Cardiac septum (tissue), 1 donor: ENCODE results near the gene CUX1. TPM values are rescaled to one million over a fixed set of nuclear protein-coding genes. Genes with fewer than 3 reads are reported as not detected.

Experiments
- DNase-seq: peaks from one replicate; pipeline ENCODE4 v3.0.0-alpha.2; 2020; ENCODE audit warnings: low spot score
- intact Hi-C: fragments of 100-400 bp; cut with DNase I; formaldehyde crosslinking; loops from one replicate; pipeline ENCODE4 v1.14.0; 2022
- total RNA-seq: library from RNA; stranded (reverse); fragmentation: NEBNext Ultra II Directional; extraction: Animal tissue kit (Norgen Biotek cat#: 25700); gene quantifications from one replicate; pipeline ENCODE4 v1.2.1, GENCODE V29; 2021
- donor health status: DM: no; HTN: no; CAD: no.

The CUX1 gene
- total RNA-seq, 1 donor from 2014 or later, result 171 TPM

DNA sequence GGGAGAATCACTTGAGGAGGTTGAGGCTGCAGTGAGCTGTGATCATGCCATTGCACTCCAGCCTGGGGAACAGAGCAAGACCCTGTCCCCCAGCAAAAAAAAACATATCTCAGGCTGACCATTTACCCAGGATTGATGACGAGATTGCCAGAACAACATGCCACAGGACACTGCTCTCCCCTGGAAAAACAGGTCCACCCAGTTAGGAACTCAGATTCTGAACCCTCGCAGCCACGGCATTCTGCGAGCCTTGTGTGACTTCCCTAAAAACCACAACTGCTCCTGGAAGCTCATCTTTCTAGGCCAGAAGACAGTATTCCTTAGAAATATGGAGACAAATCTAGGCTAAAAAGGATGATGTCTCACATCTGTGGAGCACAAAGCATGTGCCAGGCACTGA, 427.2 kb downstream of the CUX1 start:
- intact Hi-C loops, result loop anchor here (10.0 kb wide), 1 partner anchor 640 kb away; no protein-coding TSS in a partner anchor
- no peak for DNase-seq

DNA sequence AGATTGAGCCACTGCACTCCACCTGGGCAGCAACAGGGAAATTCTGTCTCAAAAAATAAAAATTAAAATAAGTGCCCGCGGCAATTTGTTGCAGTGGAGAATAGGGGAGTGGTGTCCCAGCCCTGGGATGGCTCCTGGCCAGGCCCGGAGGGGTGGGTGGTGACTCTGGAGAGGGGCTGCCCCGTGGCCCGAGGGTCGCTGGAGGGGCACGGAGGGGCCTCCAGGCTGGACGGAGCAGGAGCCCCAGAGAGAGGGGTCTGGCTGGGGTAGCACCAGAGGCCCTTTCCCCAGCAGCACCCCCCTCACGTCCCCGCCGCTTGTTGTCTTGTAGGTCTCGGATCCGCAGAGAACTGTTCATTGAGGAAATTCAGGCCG, 430.6 kb downstream of the CUX1 start:
- DNase-seq, result no peak
- intact Hi-C loops, result loop anchor here (10.0 kb wide), 1 partner anchor 643 kb away; no protein-coding TSS in a partner anchor

DNA sequence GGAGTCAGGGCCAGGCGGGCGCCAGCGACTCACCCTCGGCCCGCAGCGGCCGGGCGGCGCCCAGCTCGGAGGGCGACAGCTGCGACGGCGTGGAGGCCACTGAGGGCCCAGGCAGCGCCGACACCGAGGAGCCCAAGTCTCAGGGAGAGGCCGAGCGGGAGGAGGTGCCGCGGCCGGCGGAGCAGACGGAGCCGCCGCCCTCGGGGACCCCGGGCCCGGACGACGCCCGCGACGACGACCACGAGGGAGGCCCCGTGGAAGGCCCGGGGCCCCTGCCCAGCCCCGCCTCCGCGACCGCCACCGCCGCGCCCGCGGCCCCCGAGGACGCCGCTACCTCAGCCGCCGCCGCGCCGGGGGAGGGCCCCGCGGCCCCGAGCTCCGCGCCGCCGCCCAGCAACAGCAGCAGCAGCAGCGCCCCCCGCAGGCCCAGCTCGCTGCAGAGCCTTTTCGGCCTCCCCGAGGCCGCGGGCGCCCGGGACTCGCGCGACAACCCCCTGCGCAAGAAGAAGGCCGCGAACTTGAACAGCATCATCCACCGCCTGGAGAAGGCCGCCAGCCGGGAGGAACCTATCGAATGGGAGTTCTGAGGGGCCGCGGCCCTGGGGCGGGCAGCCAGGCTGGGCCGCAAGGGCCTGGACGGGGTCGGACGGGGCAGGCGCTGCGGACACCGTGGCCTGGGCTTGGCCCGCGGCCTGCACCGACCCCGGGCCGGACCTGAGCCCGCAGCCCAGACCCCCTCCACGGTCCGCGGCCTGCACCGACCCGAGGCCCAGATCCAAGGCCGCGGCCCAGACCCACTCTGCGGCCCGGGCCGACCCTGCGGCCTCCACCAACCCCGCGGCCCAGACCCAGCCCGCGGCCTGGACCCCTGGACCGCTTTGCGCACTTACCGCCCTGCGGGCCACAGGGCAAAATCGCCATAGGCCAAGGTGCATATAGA, 431.3 kb downstream of the CUX1 start:
- intact Hi-C loops, result loop anchor here (10.0 kb wide), 1 partner anchor 644 kb away; no protein-coding TSS in a partner anchor
- DNase-seq, result no peak

DNA sequence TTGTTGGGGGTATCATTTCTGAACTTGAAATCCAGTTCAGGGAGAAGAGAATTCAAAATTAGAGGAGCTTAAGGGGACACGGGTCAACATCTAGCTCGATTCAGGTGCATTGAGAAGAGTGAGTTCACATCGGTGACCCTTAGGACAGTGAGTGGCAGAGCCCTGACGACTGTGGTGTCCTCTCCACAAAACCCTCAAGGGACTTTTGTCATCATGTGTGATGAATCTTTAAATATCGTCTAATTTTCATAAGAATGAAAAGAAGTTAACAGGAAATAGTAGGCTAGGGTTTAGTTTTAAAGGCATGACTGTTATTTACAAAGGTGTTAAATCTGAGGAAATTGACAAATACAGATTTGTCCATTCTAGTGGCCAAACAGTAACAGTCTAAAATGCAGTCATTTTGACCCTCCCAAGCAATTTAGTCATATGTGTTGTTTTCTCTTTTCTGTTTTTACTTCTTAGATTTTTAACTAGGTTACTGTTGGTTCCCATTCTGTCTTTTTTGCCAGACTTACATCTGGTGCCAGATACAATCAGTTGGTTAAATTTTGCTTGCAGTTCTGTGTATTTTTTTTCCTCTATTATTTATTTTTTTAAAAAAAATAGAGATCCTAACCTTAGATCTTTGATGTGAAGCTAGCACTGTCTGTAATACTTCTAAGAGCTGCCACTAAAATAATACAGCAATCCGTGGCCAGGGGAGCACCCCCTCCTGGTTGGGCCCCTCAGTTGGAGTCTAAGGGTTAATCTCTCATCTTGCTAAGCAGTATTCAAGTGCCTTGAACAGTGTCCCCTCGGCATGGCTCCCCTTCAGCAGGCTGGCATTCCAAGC, 434.3 kb downstream of the CUX1 start:
- intact Hi-C loops, result no loop called here
- no peak for DNase-seq

DNA sequence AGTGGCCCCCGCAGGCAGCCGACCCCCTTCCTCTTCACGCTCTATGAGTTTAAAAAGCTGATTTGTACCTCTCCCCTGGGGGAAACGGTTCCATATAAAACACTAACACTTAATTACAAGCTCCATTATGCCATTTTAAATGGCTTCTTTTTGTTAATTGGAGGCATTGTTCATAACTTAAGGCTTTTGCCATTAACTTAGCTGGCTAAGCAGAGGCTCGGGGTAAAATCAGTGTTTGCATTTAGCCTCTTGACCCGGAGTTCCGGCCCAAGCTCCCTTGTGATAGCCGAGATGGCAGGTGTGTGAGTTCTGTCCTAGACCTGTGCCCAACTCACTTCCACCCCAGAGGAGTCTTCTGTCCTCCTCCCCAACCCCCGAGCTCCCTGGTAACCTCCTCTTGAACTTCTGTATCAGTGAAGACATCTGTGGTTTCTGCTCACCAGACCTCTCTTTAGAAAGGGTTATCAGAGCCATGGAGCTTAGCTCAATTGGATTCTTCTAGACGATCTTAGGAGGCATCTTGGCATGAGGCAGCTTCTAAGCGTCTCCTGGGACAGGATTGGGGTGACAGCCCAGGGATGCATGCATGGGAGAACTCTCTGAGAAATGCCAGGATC, 435.0 kb downstream of the CUX1 start:
- no peak for DNase-seq
- intact Hi-C loops, result no loop called here

DNA sequence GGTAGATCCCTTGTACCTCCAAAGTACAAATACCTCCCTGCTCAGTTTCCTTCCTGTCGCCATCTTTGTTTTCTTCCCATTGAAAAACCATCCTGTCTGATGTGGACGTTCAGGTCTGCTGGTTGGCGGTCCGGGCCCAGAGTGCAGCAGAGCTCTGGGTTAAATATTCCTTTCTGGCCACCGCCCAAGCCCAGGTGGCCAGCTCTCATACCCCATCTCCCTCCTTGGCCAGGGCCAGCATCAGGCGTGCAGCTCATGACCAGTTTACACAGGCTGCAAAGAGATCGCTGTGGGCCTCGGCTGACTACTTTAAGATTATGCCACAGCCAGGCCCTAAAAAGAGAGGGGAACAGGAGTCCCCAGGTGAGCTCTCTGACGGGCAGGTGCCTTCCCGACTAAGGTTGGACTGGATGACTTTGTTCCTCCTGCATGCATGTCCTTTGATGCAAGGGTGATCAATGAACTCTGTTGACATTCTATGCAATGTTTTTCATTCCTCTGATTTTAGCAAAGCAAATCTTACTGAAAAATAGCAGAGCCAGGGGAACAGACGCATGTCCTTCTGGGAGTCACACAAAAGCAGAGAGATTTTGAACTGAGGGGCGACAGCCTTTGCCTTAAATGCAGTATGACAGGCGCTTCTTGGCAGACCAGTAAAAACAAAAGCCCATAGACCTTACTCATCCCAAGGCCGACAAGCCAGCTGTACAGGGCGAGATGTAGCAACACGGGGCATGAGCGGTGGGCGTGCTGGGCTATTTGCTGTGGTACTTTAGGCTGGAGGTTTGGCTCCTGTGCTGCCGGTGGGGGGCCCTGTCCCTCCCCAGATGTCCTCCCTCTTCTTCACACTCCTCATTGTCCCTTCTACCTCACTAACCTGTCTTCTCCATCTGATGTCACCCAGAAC, 435.9 kb downstream of the CUX1 start:
- intact Hi-C loops, result no loop called here
- DNase-seq, result no peak

DNA sequence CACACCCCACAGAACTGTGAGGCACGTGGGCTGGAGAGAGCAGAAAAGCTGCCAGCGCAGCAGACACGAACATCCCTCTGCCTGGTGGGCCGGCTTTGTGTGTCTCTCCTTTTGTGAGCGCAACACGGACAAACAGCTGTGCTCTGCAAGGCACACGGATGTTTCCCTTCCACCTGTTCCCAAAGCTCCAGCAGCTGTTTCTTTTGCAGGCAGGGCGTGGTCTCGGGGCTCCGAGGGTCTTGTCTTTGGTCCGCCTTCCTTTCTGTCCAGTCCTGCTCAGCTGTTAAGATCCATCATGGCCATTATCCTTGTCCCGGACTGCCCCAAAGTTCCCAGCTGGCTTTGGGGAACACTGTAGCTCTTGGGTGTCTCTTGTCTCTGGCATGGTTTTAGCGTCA, 436.5 kb downstream of the CUX1 start:
- no peak for DNase-seq
- intact Hi-C loops, result no loop called here

DNA sequence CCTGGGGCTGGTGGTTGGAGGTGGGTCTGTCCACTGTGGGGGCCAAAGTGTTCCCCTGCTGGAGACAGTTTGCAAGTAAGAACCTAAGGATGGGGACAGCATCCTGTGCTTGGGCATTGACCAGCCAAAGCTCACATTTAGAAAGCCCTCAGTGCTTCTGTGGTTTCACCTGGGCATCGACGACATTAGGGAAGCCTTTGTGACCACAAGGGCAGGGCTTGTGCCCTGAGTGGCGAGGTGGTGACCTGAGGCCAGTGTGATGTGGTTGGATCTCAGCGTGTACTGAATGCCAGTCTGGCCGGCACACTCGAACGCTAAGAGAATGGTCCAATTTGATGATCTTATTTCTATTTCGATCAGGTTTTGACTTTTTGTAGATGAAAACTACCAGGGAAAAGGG, 437.1 kb downstream of the CUX1 start:
- DNase-seq, result no peak
- intact Hi-C loops, result no loop called here

DNA sequence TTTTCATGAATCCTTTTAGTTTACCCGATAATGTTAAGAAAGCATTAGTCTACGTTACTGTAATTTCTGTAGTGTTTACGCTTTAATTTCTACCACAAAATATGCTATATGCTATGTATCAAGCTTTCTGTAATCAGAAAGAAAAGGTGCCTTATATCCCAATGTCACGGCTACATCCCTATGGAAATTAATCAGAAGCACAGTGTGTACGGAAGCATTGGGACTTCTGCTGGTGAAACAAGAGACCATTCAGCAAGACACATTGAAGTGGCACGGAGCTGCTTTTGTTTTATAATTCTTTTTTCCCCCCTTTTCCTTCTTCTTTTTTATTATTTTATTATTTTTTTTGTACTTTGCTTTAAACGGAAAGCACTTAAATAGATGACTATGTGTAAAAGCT, 438.1 kb downstream of the CUX1 start:
- no peak for DNase-seq
- intact Hi-C loops, result no loop called here

DNA sequence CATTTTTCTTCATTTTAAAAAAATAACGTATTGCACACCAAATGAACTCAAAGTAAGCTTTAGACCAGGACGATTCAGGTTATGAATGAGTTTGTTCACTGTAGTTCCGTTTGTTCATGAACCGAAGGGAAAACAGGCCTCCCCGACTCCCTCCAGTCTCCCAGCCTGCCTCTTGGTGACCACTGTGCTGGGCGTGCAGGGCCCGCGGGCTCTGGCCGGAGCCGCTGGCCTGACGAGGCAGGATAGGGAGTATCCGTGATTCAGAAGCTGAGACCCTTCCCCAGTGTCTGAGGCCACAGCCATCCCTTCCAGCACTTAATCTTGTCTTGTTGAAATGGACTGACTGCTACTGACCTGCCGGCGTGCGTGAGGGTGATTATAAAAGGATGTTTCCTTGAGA, 438.5 kb downstream of the CUX1 start:
- intact Hi-C loops, result no loop called here
- no peak for DNase-seq

DNA sequence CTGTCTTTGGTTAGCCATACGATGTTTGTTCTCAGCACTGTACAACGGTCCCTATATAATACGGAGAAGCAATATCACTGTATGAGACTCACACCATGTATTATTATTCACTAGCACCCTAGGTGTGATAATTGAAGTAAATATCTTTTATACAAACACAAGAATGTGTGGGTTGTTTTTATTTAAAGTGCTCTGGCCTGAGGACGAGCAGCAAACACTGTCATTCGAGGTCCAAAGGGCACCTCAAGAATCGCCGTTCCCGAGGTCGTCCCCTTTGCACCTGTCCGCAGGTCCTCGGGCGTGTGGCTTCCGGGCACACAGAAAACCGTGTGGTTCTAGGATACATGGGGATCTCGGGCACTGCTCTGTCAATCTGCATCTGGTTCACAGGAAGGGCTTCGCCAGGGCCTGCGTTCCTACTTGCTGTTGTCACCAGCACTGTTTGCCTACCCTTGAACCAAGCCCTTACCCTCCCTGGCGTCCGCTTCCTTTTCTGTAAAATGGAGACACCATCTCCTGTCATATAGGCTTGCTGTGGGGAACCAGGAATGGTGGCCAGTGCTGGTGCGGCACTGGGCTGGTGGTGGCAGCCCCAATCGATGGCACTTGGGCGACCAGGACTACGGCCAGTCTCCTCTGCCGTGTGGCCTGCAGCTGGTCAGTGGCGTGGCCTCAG, 440.8 kb downstream of the CUX1 start:
- no peak for DNase-seq
- intact Hi-C loops, result no loop called here

DNA sequence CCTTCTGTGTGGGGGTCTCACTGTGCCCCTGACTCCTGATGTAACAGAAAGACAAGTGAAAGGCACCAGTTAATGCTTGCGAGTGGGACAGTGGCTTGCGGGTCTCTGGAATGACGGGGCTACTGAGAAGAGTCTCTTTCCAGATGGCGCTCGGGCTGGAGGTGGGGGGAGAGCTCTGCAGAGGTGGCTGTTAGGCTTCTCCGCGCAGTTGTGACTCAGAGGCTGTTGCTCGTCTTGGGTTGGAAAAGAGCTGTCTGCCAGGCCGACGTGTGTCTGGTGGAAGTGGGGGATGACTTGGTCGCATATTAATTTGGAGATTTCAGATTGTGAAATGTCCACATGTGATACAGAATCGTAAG, 441.3 kb downstream of the CUX1 start:
- intact Hi-C loops, result no loop called here
- DNase-seq, result no peak

DNA sequence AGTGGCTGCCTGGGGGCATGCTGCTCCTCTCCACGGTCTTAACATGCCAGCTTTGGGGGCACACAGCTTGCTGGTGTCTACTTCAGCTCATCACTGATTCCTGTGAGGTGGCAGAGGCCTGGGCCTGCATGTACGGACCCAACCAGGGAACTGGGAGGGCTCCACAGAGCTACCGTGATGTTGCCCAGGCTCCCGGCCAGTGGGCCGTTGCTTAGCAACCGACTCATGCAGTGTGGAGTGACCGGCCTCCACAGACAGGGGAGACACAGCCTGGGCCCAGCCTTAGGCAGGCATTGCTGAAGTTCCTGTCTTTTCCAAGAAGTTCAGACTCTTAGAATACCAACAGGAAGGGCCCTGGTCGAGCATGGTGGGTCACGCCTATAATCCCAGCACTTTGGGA, 443.4 kb downstream of the CUX1 start:
- intact Hi-C loops, result no loop called here
- DNase-seq, result no peak

DNA sequence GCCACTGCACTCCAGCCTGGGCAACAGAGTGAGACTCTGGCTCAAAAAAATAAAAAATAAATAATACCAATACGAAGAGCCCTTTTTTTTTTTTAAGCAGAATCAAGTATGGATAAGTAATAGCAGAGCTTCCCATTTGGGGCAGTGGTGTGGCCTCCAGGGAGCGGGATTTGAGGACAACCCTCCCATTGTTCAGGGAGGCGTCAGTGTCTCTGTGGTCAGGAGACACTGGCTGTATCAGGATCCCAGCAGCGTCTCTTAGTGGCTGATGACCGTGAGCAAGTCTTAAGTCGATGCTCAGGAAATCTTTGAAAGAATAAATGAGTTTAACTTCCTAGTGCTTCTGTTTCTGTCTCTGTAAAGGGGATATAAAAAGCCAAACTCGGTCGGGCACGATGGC, 444.0 kb downstream of the CUX1 start:
- intact Hi-C loops, result no loop called here
- no peak for DNase-seq

DNA sequence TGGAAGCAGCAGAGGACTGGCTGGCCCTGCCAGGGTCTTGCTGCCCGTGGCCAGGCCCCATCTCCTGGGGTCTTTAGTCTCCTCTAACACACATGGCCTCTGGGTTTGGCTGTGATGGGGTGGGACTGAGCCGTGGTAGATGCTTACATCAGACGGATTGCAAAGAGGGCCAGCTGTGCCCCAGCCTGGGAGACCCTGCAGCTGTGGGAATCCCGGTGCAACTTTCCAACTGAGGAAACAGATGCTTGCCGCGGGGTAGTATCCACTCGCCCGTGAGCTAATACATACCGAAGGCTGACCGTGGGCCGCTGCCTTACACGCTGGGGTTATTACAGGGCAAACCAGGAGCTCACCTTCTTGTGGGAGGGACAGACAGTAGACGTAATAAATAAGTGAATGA, 445.1 kb downstream of the CUX1 start:
- DNase-seq, result no peak
- intact Hi-C loops, result no loop called here

DNA sequence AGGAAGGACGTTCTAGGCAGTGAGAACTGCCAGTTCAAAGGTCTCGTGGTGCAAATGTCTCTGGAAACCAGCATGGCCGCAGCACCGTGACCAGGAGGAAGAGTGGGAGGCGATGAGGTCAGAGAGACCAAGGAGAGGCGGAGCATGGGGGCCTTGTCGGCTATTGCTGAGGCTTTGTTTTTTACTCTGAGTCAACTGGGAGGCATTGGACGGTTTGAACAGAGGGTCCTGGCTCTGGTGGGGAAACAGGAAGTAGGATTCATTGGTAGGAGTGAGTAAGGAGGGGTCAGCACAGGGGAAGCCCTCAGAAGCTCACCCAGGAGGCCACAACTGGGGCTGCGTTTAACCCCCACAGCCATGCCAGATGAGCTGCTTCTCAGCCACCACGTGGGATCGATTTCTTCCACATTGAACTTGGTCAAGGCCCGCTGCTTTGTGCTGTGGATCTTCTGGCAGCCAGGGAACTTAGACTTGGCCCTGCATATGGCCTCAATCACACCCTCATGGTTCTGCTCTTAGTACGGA, 447.0 kb downstream of the CUX1 start:
- intact Hi-C loops, result no loop called here

DNA sequence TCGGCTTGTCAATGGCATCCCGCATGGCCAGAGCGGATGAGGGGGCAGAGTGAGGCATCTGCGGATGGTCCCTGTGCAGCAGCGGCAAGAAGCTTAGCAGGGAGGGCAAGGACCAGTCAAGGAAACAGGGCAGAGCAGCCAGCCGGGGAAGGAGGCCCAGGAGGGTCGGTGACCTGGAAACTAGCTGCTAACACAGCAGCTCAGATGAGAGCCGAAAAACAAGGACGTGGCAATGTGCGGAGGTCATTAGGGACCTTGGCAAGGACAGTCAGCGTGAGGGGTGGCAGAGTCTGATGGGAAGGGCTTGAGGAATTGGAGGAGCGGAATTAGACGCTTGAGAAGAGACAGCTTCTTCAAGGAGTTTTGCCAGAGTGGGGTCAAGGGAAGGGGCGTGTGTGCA, 449.1 kb downstream of the CUX1 start:
- intact Hi-C loops, result no loop called here
- DNase-seq, result no peak

More for the DNA sequence above, 447.0 kb downstream of the CUX1 start:
- no peak for DNase-seq

DNA sequence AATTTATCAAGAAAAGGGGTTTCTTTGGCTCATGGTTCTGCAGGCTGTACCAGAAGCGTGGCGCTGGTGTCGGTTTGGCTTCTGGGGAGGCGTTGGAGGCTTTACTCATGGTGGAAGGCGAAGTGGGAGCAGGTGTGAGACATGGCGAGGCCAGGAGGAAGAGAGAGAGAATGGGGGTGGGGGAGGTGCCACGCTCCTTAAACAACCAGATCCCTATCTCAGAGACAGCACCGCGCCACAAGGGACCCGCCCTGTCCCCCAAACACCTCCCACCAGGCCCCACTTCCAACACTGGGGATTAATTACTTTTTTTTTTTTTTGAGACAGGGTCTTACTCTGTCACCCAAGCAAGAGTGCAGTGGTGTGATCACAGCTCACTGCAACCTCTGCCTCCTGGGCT, 451.2 kb downstream of the CUX1 start:
- intact Hi-C loops, result no loop called here
- no peak for DNase-seq
